Transverse colon (tissue), 4 donors: ENCODE data around the gene ROCK2.

ENCODE experiments used
- CTCF ChIP-seq, 5 experiments: fragments of 200-600 bp in 3 of 5; fragments of 450-650 bp in 2 of 5; sonication (generic) in 3 of 5; IDR thresholded peaks; 1 replicate in 2 of 5; 2 replicates in 3 of 5; pipeline ENCODE4 v1.5.1; 2016 to 2017; ENCODE audit warnings: antibody characterized with exemption in 5 of 5, inconsistent platforms in 3 of 5, mild to moderate bottlenecking in 2 of 5, moderate library complexity in 1 of 5
- EP300 ChIP-seq: sonication (generic); formaldehyde crosslinking; IDR thresholded peaks from one replicate; pipeline ENCODE4 v1.6.1; 2017; ENCODE audit warnings: antibody characterized with exemption, low read depth
- POLR2A ChIP-seq: fragments of 450-650 bp; IDR thresholded peaks from one replicate; pipeline ENCODE4 v1.6.1; 2016; ENCODE audit warnings: antibody characterized with exemption, mild to moderate bottlenecking, moderate library complexity
- POLR2AphosphoS5 ChIP-seq, 3 donors: sonication (generic); formaldehyde crosslinking; IDR thresholded peaks; one replicate each; pipeline ENCODE4 v1.6.1; 2016; ENCODE audit warnings: antibody characterized with exemption in 3 of 3

GRCh38 chr2:11387100-11387390, 42.6 kb upstream of the ROCK2 start:
- TF ChIP-seq CTCF (IDR thresholded peaks at IDR 0.05) (no peak), POLR2A (no peak), POLR2AphosphoS5 (IDR thresholded peaks at IDR 0.05) (peak; percentile 52 to 71 (median 61)), EP300 (peak; percentile 18)
